Testis (tissue), 3 donors: ENCODE measurements around the gene TRIO. TPM values are rescaled to one million over a fixed set of nuclear protein-coding genes. Genes with fewer than 3 reads are reported as not detected.
A peak's percentile ranks its signal among the peaks of the same experiment; 100 is the strongest.

Experiments used
- DNase-seq: peaks from one replicate; pipeline ENCODE4 v3.0.0-alpha.2; 2019
- H3K27ac ChIP-seq, 2 donors: fragments of 200-600 bp; sonication (generic); one replicate each; pipeline ENCODE4 v1.5.1; 2019
- H3K27me3 ChIP-seq: fragments of 200-600 bp; sonication (generic); one replicate; pipeline ENCODE4 v1.5.1; 2019
- H3K36me3 ChIP-seq: fragments of 200-600 bp; sonication (generic); one replicate; pipeline ENCODE4 v1.5.1; 2017; ENCODE audit warnings: low read depth; ENCODE audit errors: missing control alignments
- H3K4me1 ChIP-seq: fragments of 200-600 bp; sonication (generic); one replicate; pipeline ENCODE4 v1.5.1; 2019
- H3K4me3 ChIP-seq, 2 donors: fragments of 200-600 bp; sonication (generic); one replicate each; pipeline ENCODE4 v1.5.1; 2017 to 2019
- H3K9me3 ChIP-seq: fragments of 200-600 bp; sonication (generic); one replicate; pipeline ENCODE4 v1.5.1; 2017
- CTCF ChIP-seq, 3 experiments: fragments of 450-650 bp in 2 of 3; fragments of 200-600 bp in 1 of 3; sonication (generic) in 1 of 3; IDR thresholded peaks; one replicate each; pipeline ENCODE4 v1.5.1; 2016 to 2019; ENCODE audit warnings: antibody characterized with exemption in 3 of 3, mild to moderate bottlenecking in 2 of 3, moderate library complexity in 1 of 3
- POLR2A ChIP-seq: fragments of 450-650 bp; IDR thresholded peaks from one replicate; pipeline ENCODE4 v1.6.1; 2017; ENCODE audit warnings: antibody characterized with exemption, mild to moderate bottlenecking, moderate library complexity
- WGBS, 2 donors: methylation state at CpG; one replicate each; pipeline ENCODE4 v1.1.5; 2018; 5-methylcytosine and 5-hydroxymethylcytosine counted together
- intact Hi-C: fragments of 100-400 bp; cut with DNase I; formaldehyde crosslinking; loops from one replicate; pipeline ENCODE4 v1.15.1; 2023; ENCODE audit warnings: low total_unique reads
- polyA plus RNA-seq: library from polyadenylated mRNA; stranded (reverse); fragments of 350-450 nt; fragmentation: Illumina TruSeq; extraction: RNeasy Lipid Tissue Mini Kit (QIAGEN cat#74804); gene quantifications from one replicate; pipeline ENCODE4 v1.2.3, GENCODE V29; 2014; ENCODE audit warnings: low read depth, low replicate concordance; ENCODE audit not compliant: insufficient read depth
- total RNA-seq, 2 donors: library from RNA; depleted of rRNA; stranded (reverse); fragments of >200 nt; gene quantifications; one replicate each; pipeline ENCODE4 v1.2.3, GENCODE V29; 2016

Gene TRIO
- total and polyA plus RNA-seq, 3 donors from 2014 or later, result 47.2 to 295 (median 249) TPM

DNA sequence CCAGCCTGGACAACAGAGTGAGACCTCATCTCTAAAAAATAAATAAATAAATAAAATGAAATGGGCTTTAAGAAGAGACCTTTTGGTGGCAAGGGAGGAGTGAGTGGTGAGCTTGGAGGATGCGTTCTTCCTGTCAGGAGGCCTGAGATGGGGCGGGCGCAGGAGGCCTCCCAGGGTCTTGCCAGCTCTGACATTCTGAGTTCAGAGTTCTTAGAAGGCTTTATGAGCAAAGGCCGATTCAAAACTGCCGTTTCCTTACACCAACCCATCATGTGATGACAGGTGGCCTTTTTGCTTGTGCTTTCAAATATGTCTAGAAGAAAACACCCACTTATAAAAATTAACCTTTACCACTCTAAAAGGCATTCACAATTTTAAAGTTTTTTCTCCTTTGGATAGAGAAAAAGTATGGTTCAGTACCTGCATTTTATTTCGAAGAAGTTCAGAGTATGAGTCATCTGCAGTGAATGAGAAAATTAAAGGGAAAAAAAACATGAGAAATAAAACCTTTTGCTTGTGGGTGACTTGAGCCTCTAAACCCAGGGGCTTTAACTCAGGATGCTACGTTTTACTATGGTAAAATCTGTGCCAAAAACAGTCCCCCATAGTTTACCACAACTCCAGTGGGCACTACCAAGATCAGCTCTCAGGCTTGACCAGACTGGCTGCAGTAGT, 281.0 kb downstream of the TRIO start:
- H3K9me3 ChIP-seq, result no peaks in the 10 kb centered on the region
- no peak overlapping the region for H3K27ac ChIP-seq
- 86% methylated on average over 7 of the region's 7 CpGs for WGBS, 2 donors
- no peaks in the 10 kb centered on the region for H3K27me3 ChIP-seq
- no peak for TF ChIP-seq POLR2A
- TF ChIP-seq CTCF (IDR thresholded peaks at IDR 0.05), result no peak
- DNase-seq, result no peak
- H3K36me3 ChIP-seq, result no peaks in the 10 kb centered on the region
- intact Hi-C loops, result no loop called here
- H3K4me1 ChIP-seq, result peaks cover 25% of the 10 kb centered on the region
- no peak overlapping the region for H3K4me3 ChIP-seq

DNA sequence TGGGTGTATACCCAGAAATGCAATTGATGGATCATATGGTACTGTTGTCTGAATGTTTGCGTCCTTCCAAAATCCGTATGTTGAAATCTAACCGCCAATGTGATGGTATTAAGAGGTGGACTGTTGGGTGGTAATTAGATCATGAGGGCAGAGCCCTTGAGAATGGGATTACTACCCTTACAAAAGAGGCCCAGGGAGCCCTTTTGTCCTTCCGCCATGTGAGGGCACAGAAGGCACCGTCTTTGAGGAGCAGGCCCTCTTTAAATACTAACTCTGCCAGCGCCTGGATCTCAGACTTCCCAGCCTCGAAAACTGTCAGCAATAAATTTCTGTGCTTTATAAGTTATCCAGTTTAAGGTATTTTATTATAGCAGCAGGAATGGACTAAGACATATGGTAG, 282.4 kb downstream of the TRIO start:
- no peak overlapping the region for H3K27ac ChIP-seq
- 93 to 94% methylated on average over 7 of the region's 7 CpGs for WGBS, 2 donors
- no peaks in the 10 kb centered on the region for H3K9me3 ChIP-seq
- TF ChIP-seq CTCF (IDR thresholded peaks at IDR 0.05), result no peak
- TF ChIP-seq POLR2A, result no peak
- intact Hi-C loops, result no loop called here
- DNase-seq, result no peak
- H3K4me3 ChIP-seq, result no peak overlapping the region
- peaks cover 25% of the 10 kb centered on the region for H3K4me1 ChIP-seq
- no peaks in the 10 kb centered on the region for H3K36me3 ChIP-seq
- H3K27me3 ChIP-seq, result no peaks in the 10 kb centered on the region

DNA sequence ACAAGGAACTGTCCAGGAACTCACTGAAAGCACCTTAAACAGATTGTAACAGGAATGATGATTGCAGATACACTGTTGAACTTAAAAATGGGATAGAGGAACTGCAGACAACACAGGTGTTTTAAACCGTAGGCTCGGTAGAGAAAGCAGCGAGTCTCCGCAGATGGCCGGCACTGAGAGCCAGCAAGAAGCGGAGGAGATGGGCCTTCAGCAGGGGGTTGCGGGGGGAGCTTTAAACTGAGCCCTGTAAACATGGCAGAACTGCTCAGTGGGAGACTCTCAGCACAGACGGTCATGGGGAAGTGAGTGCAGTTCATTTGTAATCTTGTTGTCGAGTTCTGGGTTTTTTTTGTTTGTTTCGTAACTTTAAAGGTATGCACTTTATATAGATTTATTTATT, 283.4 kb downstream of the TRIO start:
- Histone ChIP-seq H3K27ac (peak overlapping the region in 1 of 2 donors; percentile 89), H3K9me3 (no peaks in the 10 kb centered on the region), H3K4me1 (peaks cover 30% of the 10 kb centered on the region), H3K36me3 (no peaks in the 10 kb centered on the region), H3K27me3 (no peaks in the 10 kb centered on the region), H3K4me3 (no peak overlapping the region)
- WGBS, 2 donors, result 94 to 96% methylated on average over 10 of the region's 10 CpGs
- intact Hi-C loops, result no loop called here
- TF ChIP-seq CTCF (IDR thresholded peaks at IDR 0.05) (no peak), POLR2A (no peak)
- DNase-seq, result no peak

- Histone ChIP-seq H3K9me3 (no peaks in the 10 kb centered on the region), H3K27me3 (no peaks in the 10 kb centered on the region), H3K4me3 (no peak overlapping the region), H3K36me3 (no peaks in the 10 kb centered on the region), H3K4me1 (peaks cover 37% of the 10 kb centered on the region), H3K27ac (peak overlapping the region; percentile 82 to 89)
- TF ChIP-seq POLR2A (no peak), CTCF (IDR thresholded peaks at IDR 0.05) (no peak)
- DNase-seq, result no peak
- intact Hi-C loops, result no loop called here
- WGBS, 2 donors, result 45 to 56% methylated on average over 12 of the region's 12 CpGs
These were observed 285.4 kb downstream of the TRIO start for GRCh38 chr5:14428302-14429081.
